Lower leg skin (tissue), 4 donors: ENCODE data around the gene LRRC75A. TPM values are rescaled to one million over a fixed set of nuclear protein-coding genes. Genes with fewer than 3 reads are reported as not detected.

ENCODE experiments used
- DNase-seq, 2 donors: peaks; one replicate each; pipeline ENCODE4 v3.0.0-alpha.2; 2019; ENCODE audit warnings: low spot score in 2 of 2
- H3K4me3 ChIP-seq: fragments of 200-600 bp; sonication (generic); 2 replicates; pipeline ENCODE4 v1.5.1; 2017; ENCODE audit warnings: mild to moderate bottlenecking, low read depth; ENCODE audit not compliant: poor library complexity, severe bottlenecking
- CTCF ChIP-seq, 3 donors: fragments of 450-650 bp; IDR thresholded peaks; one replicate each; pipeline ENCODE4 v1.5.1; 2016; ENCODE audit warnings: antibody characterized with exemption in 3 of 3, mild to moderate bottlenecking in 3 of 3, moderate library complexity in 2 of 3
- POLR2A ChIP-seq, 2 donors: fragments of 450-650 bp; IDR thresholded peaks; one replicate each; pipeline ENCODE4 v1.6.1; 2016 to 2017; ENCODE audit warnings: antibody characterized with exemption in 2 of 2, mild to moderate bottlenecking in 1 of 2, moderate library complexity in 1 of 2
- WGBS, 2 donors: methylation state at CpG; one replicate each; pipeline ENCODE4 v1.1.5; 2018; 5-methylcytosine and 5-hydroxymethylcytosine counted together
- intact Hi-C: fragments of 100-400 bp; cut with DNase I; formaldehyde crosslinking; loops from one replicate; pipeline ENCODE4 v1.15.0; 2023; ENCODE audit warnings: low total_unique reads
- total RNA-seq, 4 donors: library from RNA; depleted of rRNA; stranded (reverse); fragments of >200 nt; gene quantifications; one replicate each; pipeline ENCODE4 v1.1.0, GENCODE V29; 2016

Gene LRRC75A
- total RNA-seq, 4 donors from 2014 or later, result 0.74 to 1.6 (median 0.99) TPM

GRCh38 chr17:16468428-16468992 lies 23.5 kb downstream of the LRRC75A start:
- no peak overlapping the region for H3K4me3 ChIP-seq
- 88 to 91% methylated on average over 4 of the region's 4 CpGs for WGBS, 2 donors
- no peak for DNase-seq
- intact Hi-C loops, result no loop called here
- TF ChIP-seq CTCF (IDR thresholded peaks at IDR 0.05) (no peak), POLR2A (IDR thresholded peaks at IDR 0.05) (no peak)

- TF ChIP-seq CTCF (IDR thresholded peaks at IDR 0.05), result no peak
- TF ChIP-seq POLR2A (IDR thresholded peaks at IDR 0.05), result no peak
- no peak for DNase-seq
- 79 to 80% methylated on average over 3 of the region's 3 CpGs for WGBS, 2 donors
- H3K4me3 ChIP-seq, result no peak overlapping the region
- intact Hi-C loops, result no loop called here
These were observed 24.1 kb downstream of the LRRC75A start for GRCh38 chr17:16467886-16468285.

GRCh38 chr17:16467044-16467443 lies 24.9 kb downstream of the LRRC75A start:
- WGBS, 2 donors, result 94 to 98% methylated on average over 6 of the region's 6 CpGs
- intact Hi-C loops, result no loop called here
- no peak overlapping the region for H3K4me3 ChIP-seq
- TF ChIP-seq CTCF (IDR thresholded peaks at IDR 0.05) (no peak), POLR2A (IDR thresholded peaks at IDR 0.05) (no peak)
- DNase-seq, result no peak

- 81 to 86% methylated on average over 9 of the region's 9 CpGs for WGBS, 2 donors
- intact Hi-C loops, result no loop called here
- TF ChIP-seq POLR2A (IDR thresholded peaks at IDR 0.05), result no peak
- no peak for TF ChIP-seq CTCF (IDR thresholded peaks at IDR 0.05)
- DNase-seq, result no peak
- H3K4me3 ChIP-seq, result no peak overlapping the region
These were observed 25.6 kb downstream of the LRRC75A start for GRCh38 chr17:16466407-16466806.

GRCh38 chr17:16465861-16466338 lies 26.1 kb downstream of the LRRC75A start:
- H3K4me3 ChIP-seq, result no peak overlapping the region
- WGBS, 2 donors, result 54 to 63% methylated on average over 4 of the region's 4 CpGs
- intact Hi-C loops, result no loop called here
- TF ChIP-seq POLR2A (IDR thresholded peaks at IDR 0.05) (no peak), CTCF (IDR thresholded peaks at IDR 0.05) (no peak)
- DNase-seq, result no peak

- no peak for TF ChIP-seq POLR2A (IDR thresholded peaks at IDR 0.05)
- TF ChIP-seq CTCF (IDR thresholded peaks at IDR 0.05), result no peak
- intact Hi-C loops, result no loop called here
- no peak for DNase-seq
- H3K4me3 ChIP-seq, result no peak overlapping the region
- 56 to 61% methylated on average over 3 of the region's 3 CpGs for WGBS, 2 donors
These were observed 27.0 kb downstream of the LRRC75A start for GRCh38 chr17:16465052-16465312.
